GM23338 (cell line): ENCODE measurements around the gene MAST2. TPM values are rescaled to one million over a fixed set of nuclear protein-coding genes. Genes with fewer than 3 reads are reported as not detected.
A peak's percentile ranks its signal among the peaks of the same experiment; 100 is the strongest.

Experiments
- ATAC-seq: fragments of 200-7000 bp; cut with Tn5 transposase; 3 replicates; pipeline ENCODE4 v1.9.1; 2020
- DNase-seq: peaks from one replicate; pipeline ENCODE4 v3.0.0-alpha.2; 2015; ENCODE audit warnings: low spot score
- H2AFZ ChIP-seq: fragments of 200-600 bp; sonication (generic); 2 replicates; pipeline ENCODE4 v1.8.0; 2016; ENCODE audit warnings: antibody characterized with exemption, mild to moderate bottlenecking, moderate library complexity
- H3F3A ChIP-seq: fragments of 200-600 bp; sonication (generic); replicated peaks from 2 replicates; pipeline ENCODE4 v1.8.0; 2017; ENCODE audit warnings: antibody characterized with exemption, mixed run types, low read depth
- H3K27ac ChIP-seq: fragments of 200-600 bp; sonication (generic); 2 replicates; pipeline ENCODE4 v1.6.1; 2016; ENCODE audit warnings: low read depth
- H3K27me3 ChIP-seq: fragments of 200-600 bp; sonication (generic); 2 replicates; pipeline ENCODE4 v1.8.0; 2016; ENCODE audit warnings: mild to moderate bottlenecking, mixed run types, moderate library complexity; ENCODE audit not compliant: insufficient read depth
- H3K36me3 ChIP-seq: fragments of 200-600 bp; sonication (generic); 2 replicates; pipeline ENCODE4 v1.8.0; 2016; ENCODE audit warnings: mild to moderate bottlenecking; ENCODE audit not compliant: insufficient read depth
- H3K4me1 ChIP-seq: fragments of 200-600 bp; sonication (generic); 2 replicates; pipeline ENCODE4 v1.8.0; 2016; ENCODE audit warnings: mild to moderate bottlenecking, moderate library complexity; ENCODE audit not compliant: insufficient read depth
- H3K4me2 ChIP-seq: fragments of 200-600 bp; sonication (generic); 2 replicates; pipeline ENCODE4 v1.7.1; 2017; ENCODE audit warnings: mixed run types
- H3K4me3 ChIP-seq: fragments of 200-600 bp; sonication (generic); 2 replicates; pipeline ENCODE4 v1.6.1; 2016; ENCODE audit warnings: mixed run types
- H3K79me2 ChIP-seq: fragments of 200-600 bp; sonication (generic); replicated peaks from 2 replicates; pipeline ENCODE4 v1.8.0; 2017; ENCODE audit warnings: mild to moderate bottlenecking; ENCODE audit not compliant: insufficient read depth
- H3K9me2 ChIP-seq: fragments of 200-600 bp; sonication (generic); 2 replicates; pipeline ENCODE4 v1.8.0; 2017; ENCODE audit not compliant: insufficient read depth
- H4K20me1 ChIP-seq: fragments of 200-600 bp; sonication (generic); replicated peaks from 2 replicates; pipeline ENCODE4 v1.8.0; 2017; ENCODE audit warnings: mild to moderate bottlenecking; ENCODE audit not compliant: insufficient read depth
- H3K27ac Mint-ChIP-seq: 2 replicates; pipeline ENCODE4 v1.8.0; 2020; ENCODE audit warnings: inconsistent platforms, mild to moderate bottlenecking, moderate library complexity, mixed read lengths
- H3K27me3 Mint-ChIP-seq: 3 replicates; pipeline ENCODE4 v1.8.0; 2022; ENCODE audit warnings: low read depth, mild to moderate bottlenecking, moderate library complexity, mixed read lengths, inconsistent platforms; ENCODE audit not compliant: insufficient read depth, poor library complexity
- H3K36me3 Mint-ChIP-seq: 3 replicates; pipeline ENCODE4 v1.8.0; 2021; ENCODE audit warnings: low read depth, mild to moderate bottlenecking, inconsistent platforms, moderate library complexity, mixed read lengths
- H3K4me1 Mint-ChIP-seq: 3 replicates; pipeline ENCODE4 v1.8.0; 2020; ENCODE audit warnings: mild to moderate bottlenecking, inconsistent platforms, mixed read lengths
- H3K4me3 Mint-ChIP-seq: 3 replicates; pipeline ENCODE4 v1.8.0; 2021; ENCODE audit warnings: moderate library complexity, mild to moderate bottlenecking, inconsistent platforms, mixed read lengths
- H3K9me3 Mint-ChIP-seq: 3 replicates; pipeline ENCODE4 v1.8.0; 2020; ENCODE audit warnings: moderate library complexity, mild to moderate bottlenecking, inconsistent platforms, mixed read lengths
- CREB1 ChIP-seq: fragments of 250-450 bp; sonication (Bioruptor Pico); IDR thresholded peaks from 2 replicates; pipeline ENCODE4 v1.5.0; 2020; ENCODE audit warnings: low read depth, mild to moderate bottlenecking, moderate library complexity
- JUNB ChIP-seq: IDR thresholded peaks from one replicate; pipeline ENCODE4 v1.6.1; 2016; ENCODE audit warnings: antibody characterized with exemption; ENCODE audit not compliant: unreplicated experiment
- NANOG ChIP-seq: IDR thresholded peaks from 2 replicates; pipeline ENCODE4 v1.6.1; 2016; ENCODE audit warnings: antibody characterized with exemption, borderline replicate concordance
- POLR2AphosphoS5 ChIP-seq: IDR thresholded peaks from 2 replicates; pipeline ENCODE4 v1.6.1; 2016; ENCODE audit warnings: antibody characterized with exemption, low read depth
- STAT1 ChIP-seq: IDR thresholded peaks from one replicate; pipeline ENCODE4 v1.6.1; 2016; ENCODE audit warnings: antibody characterized with exemption; ENCODE audit not compliant: unreplicated experiment
- ZNF114 ChIP-seq: fragments of 250-450 bp; sonication (Bioruptor Pico); IDR thresholded peaks from 2 replicates; pipeline ENCODE4 v1.5.0; 2020; ENCODE audit warnings: mild to moderate bottlenecking, moderate library complexity
- ZNF462 ChIP-seq: fragments of 250-450 bp; sonication (Bioruptor Pico); IDR thresholded peaks from 2 replicates; pipeline ENCODE4 v1.5.0; 2020; ENCODE audit warnings: mild to moderate bottlenecking, moderate library complexity
- polyA plus RNA-seq: library from polyadenylated mRNA; unstranded; fragments of >200 nt; fragmentation: Nextera tagmentation; extraction: Ambion mirVana; gene quantifications from 2 replicates; pipeline ENCODE4 v1.2.1, GENCODE V29; 2016
- total RNA-seq: library from RNA; depleted of rRNA; stranded (reverse); fragments of >200 nt; shearing (Covaris generic); gene quantifications from 2 replicates; pipeline ENCODE4 v1.2.3, GENCODE V29; 2014
- TF ChIP-seq, protein P1 (sequence below), 2 experiments: fragments of 200-600 bp in 1 of 2; sonication (generic) in 1 of 2; conservative IDR thresholded peaks; 2 replicates each; pipeline versions ENCODE4 v1.5.1 to v1.6.1; 2016 to 2017; ENCODE audit warnings: antibody characterized with exemption in 2 of 2, low read depth in 2 of 2, mild to moderate bottlenecking in 2 of 2, moderate library complexity in 1 of 2

The MAST2 gene
- total and polyA plus RNA-seq, 2 experiments from 2014 or later = 11.5 to 57.7 TPM

DNA sequence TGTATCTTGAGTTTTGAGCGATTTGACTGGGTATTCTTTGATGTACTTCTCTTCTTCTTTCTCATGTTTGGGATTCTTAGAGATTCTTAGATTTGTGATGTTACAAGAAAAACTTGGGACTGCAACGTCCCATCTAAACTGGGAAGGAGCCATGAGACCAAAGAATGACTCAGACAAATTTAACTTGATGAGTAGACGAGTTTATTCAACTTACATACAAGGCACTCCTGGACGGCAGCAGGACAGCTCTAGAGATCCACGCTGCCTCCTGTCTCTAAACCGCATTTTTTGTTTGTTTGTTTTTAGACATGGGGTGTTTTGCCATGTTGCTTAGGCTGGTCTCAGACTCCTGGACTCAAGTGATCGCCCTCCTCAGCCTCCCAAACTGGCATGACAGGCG, 191.9 kb downstream of the MAST2 start (continued):
- TF ChIP-seq, protein P1, sequence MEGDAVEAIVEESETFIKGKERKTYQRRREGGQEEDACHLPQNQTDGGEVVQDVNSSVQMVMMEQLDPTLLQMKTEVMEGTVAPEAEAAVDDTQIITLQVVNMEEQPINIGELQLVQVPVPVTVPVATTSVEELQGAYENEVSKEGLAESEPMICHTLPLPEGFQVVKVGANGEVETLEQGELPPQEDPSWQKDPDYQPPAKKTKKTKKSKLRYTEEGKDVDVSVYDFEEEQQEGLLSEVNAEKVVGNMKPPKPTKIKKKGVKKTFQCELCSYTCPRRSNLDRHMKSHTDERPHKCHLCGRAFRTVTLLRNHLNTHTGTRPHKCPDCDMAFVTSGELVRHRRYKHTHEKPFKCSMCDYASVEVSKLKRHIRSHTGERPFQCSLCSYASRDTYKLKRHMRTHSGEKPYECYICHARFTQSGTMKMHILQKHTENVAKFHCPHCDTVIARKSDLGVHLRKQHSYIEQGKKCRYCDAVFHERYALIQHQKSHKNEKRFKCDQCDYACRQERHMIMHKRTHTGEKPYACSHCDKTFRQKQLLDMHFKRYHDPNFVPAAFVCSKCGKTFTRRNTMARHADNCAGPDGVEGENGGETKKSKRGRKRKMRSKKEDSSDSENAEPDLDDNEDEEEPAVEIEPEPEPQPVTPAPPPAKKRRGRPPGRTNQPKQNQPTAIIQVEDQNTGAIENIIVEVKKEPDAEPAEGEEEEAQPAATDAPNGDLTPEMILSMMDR (conservative IDR thresholded peaks at IDR 0.05; ENCODE audit: low read depth in 2 of 2) = no peak
- no peak for TF ChIP-seq ZNF114 (CRISPR knock-in tag)

DNA sequence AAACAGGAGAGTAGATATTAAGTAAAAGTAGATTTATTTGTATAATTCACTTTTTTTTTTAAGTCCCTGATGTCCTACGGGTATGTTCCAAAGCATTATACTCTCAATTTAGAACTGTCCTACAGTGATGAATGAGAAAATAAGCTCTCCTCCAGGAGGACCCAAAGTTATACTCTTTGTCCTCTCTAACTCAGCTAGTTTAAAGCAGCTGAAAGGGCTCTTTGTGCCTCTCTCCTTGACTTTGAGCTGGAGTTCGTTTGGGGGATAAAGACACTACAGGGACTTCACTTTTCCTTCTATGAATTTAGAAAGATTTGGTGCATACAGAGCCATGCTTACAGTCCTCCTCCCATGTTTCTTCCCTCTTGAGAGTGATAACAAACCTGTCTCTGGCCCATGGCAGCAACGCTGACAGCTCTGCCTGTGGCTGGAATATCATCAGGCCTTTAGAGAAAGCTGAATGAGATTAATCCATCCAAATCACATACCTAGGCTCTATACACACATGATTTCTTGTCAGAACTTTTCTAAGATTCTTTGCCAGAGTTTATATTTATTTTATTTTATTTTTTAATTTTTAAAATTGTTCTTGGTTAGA, 194.7 kb downstream of the MAST2 start:
- DNase-seq (no peak), ATAC-seq (no peak)
- H3K27me3 ChIP-seq = no peaks in the 10 kb centered on the region
- peaks cover 2% of the 10 kb centered on the region; the same call in 1 of the 2 replicates for H4K20me1 ChIP-seq
- TF ChIP-seq, protein P1 (conservative IDR thresholded peaks at IDR 0.05; ENCODE audit: low read depth in 2 of 2) = no peak
- TF ChIP-seq ZNF114 (CRISPR knock-in tag) = no peak
- TF ChIP-seq NANOG = no peak
- TF ChIP-seq JUNB = no peak
- no peaks in the 10 kb centered on the region for H3F3A ChIP-seq
- H3K27me3 Mint-ChIP-seq = no peaks in the 10 kb centered on the region
- H2AFZ ChIP-seq = no peak overlapping the region
- no peak overlapping the region for H3K4me2 ChIP-seq
- H3K36me3 Mint-ChIP-seq = no peaks in the 10 kb centered on the region
- H3K9me2 ChIP-seq = no peaks in the 10 kb centered on the region
- no peaks in the 10 kb centered on the region for H3K4me1 ChIP-seq
- peaks cover 7% of the 10 kb centered on the region; the same call in 1 of the 2 replicates for H3K36me3 ChIP-seq
- no peak overlapping the region for H3K27ac ChIP-seq
- 0 out of 2 replicates have a peak, but pooled peaks cover 6% of the 10 kb centered on the region for H3K79me2 ChIP-seq
- no peaks in the 10 kb centered on the region for H3K9me3 Mint-ChIP-seq
- H3K4me1 Mint-ChIP-seq = peaks cover 10% of the 10 kb centered on the region
- H3K27ac Mint-ChIP-seq = no peak overlapping the region
- no peak overlapping the region for H3K4me3 ChIP-seq
- H3K4me3 Mint-ChIP-seq = no peak overlapping the region

DNA sequence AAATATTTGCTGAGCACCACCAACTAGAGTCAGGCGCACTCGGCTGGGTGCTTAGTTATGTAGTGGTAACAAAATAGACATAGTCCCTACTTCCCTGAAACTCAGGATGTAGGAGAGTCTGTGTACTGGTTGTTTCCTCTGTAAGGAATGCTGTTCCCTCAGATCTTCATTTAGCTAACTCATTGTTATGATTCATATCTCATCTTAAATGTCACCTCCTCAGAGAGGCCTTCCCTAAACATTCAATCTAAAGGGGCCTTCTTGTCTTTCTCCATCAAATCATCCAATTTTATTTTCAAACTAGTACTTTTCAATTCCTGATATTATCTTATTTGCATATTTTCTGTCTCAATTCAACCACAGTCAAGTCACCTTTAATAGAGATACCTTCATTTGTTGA, 196.1 kb downstream of the MAST2 start:
- Mint-ChIP-seq H3K9me3 (no peaks in the 10 kb centered on the region), H3K36me3 (peaks cover 6% of the 10 kb centered on the region; the same call in 1 of the 3 replicates), H3K27me3 (peaks cover 4% of the 10 kb centered on the region), H3K4me1 (peaks cover 10% of the 10 kb centered on the region), H3K27ac (no peak overlapping the region), H3K4me3 (no peak overlapping the region)
- Histone ChIP-seq H3K36me3 (peaks cover 7% of the 10 kb centered on the region; the same call in 1 of the 2 replicates), H3K9me2 (no peaks in the 10 kb centered on the region), H3K79me2 (0 out of 2 replicates have a peak, but pooled peaks cover 6% of the 10 kb centered on the region), H3K4me2 (no peak overlapping the region), H3F3A (no peaks in the 10 kb centered on the region), H2AFZ (no peak overlapping the region), H3K27me3 (no peaks in the 10 kb centered on the region), H3K4me3 (no peak overlapping the region), H3K27ac (0 out of 2 replicates have a peak overlapping the region, but pooled peaks have one; percentile 8), H3K4me1 (no peaks in the 10 kb centered on the region), H4K20me1 (peaks cover 2% of the 10 kb centered on the region; the same call in 1 of the 2 replicates)
- no peak for ATAC-seq
- DNase-seq = no peak
- no peak for TF ChIP-seq JUNB
- no peak for TF ChIP-seq ZNF114 (CRISPR knock-in tag)
- TF ChIP-seq NANOG = no peak
- no peak for TF ChIP-seq ZNF462 (CRISPR knock-in tag)
- TF ChIP-seq POLR2AphosphoS5 = no peak
- no peak for TF ChIP-seq CREB1 (CRISPR knock-in tag)
- no peak for TF ChIP-seq STAT1
